GM21381 (cell line): Measurements from ENCODE around the gene DOCK2.
"Not testable (repeated sequence)": the region's sequence is repeated elsewhere in the genome, so short reads cannot be mapped to it uniquely, and the experiment has no call there.

ENCODE experiments used
- ATAC-seq: cut with Tn5 transposase; IDR thresholded peaks from one replicate; pipeline ENCODE4 v1.9.1; 2021; ENCODE audit warnings: mild to moderate bottlenecking, moderate library complexity; ENCODE audit not compliant: unreplicated experiment

Gene DOCK2

DNA sequence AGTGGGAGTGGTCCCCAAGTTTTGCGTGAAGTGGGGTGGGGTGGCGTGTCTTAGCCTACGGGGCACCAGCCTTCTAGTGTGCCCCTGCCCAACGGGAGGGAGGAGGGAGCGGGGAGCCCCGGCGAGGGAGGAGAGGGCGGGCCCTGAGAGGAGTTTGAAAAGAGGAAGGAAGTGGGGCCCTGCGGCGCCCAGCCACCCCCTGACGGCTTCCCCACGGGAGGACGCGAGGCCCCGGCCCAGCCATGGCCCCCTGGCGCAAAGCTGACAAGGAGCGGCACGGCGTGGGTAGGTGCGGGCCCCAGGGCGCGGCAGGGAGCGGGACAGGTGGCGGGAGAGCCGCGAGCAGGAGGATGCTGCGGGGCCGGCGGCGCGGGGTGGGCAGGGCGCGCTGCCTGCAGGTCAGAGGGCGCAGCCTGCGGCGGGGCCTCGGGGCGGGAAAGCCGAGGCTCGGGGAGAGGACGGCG, at the start of gene DOCK2:
Gene DOCK2 (plus strand): TSS at position 191 of the 464 bp plus-strand sequence. CDS start 52 bp downstream, at position 243.
- ATAC-seq = peak; percentile 92

- no peak for ATAC-seq
Observed at GRCh38 chr5:169590602-169591001, 46.5 kb upstream of the DOCK2 start.

GRCh38 chr5:169591636-169592035, 45.4 kb upstream of the DOCK2 start:
- ATAC-seq = no peak

- no peak for ATAC-seq
Observed at GRCh38 chr5:169592937-169593650, 44.0 kb upstream of the DOCK2 start.

DNA sequence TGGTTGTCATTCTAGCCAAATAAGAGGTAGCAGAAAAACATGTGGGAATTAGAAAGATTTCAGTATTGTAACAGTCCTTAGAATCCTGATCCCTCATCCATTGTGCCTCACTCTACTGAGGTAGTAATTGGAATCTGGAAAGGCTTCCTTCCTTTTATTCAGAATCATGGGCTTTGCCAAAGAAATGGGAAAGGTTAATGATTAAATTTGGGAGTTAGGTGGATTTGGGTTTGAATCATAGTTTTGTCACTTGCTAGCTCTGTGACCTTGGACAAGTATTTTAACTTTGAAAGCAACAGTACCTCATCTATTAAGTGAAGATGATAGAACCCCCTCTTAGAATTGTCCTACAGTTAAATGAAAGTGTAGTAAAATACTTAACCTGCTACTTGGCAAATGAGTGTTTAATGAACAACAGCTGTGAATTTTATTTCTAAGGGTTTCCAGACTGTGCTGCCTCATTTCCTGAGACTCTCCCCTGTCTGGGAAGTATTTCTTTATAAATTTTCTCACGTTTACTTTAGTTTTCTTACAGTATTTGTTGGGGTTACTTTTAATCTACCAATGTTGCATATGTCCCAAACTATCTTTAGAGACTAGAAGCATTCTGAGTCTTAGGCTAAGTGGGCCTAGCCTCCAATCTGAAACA, 41.8 kb upstream of the DOCK2 start:
- no peak for ATAC-seq

DNA sequence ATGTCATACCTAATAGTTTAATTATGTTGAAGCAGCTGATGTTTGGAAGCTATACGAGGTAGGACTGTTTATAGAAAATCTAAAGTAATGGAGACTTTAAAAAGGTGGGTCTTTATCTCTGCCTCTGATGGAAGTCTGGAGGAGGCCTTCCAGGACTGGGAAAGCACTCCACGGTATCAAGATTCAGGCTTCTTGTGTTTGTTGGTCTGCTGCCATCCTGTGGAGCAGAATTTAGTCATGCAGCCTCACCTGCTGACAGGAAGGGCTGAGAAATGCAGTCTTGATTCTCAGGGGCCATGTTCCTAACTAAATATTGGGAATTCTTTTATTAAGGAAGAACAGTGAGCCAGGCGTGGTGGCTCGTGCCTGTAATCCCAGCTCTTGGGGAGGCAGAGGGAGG, 37.6 kb upstream of the DOCK2 start:
- ATAC-seq = no peak

- ATAC-seq = no peak
Observed at GRCh38 chr5:169602535-169602934, 34.5 kb upstream of the DOCK2 start.

- ATAC-seq = no peak
Observed at GRCh38 chr5:169606279-169606678, 30.8 kb upstream of the DOCK2 start.

GRCh38 chr5:169607882-169608281, 29.2 kb upstream of the DOCK2 start:
- ATAC-seq = no peak

GRCh38 chr5:169609716-169610115, 27.4 kb upstream of the DOCK2 start:
- ATAC-seq = no peak

GRCh38 chr5:169610606-169611005, 26.5 kb upstream of the DOCK2 start:
- no peak for ATAC-seq

DNA sequence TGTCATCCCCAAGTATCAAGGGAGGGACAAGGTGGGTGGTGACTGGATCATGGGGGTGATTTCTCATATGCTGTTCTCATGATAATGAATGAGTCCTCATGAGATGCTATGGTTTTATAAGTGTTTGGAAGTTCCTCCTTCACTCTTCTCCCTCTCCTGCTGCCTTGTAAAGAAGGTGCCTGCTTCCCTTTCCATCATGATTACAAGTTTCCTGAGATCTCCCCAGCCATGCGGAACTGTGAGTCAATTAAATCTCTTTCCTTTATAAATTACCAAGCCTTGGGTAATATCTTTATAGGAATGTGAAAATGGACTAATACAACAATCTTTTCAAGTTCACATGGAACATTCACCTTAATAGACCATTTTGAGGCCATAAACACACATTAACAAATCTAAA, 21.5 kb upstream of the DOCK2 start:
- no peak for ATAC-seq

- not testable (repeated sequence) for ATAC-seq
Observed at GRCh38 chr5:169624307-169624706, 12.8 kb upstream of the DOCK2 start.

DNA sequence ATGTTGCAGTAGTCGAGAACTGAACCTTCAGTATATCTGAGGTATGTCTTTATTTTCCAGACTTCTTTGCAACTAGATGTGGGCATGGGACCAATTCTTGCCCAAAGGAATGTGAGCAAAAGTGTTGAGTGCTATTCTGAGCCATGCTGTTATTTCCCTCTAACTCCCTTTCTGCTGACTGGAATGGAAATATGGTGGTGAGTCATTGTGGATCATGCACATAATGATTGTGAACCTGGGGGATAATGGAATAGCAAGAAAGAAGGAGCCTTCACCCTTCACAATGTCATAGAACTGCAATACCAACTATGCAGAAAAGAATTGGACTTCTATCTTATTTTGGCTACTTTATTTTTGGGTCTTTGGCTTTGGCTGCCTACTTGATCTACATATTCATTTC, 10.3 kb upstream of the DOCK2 start:
- ATAC-seq = no peak

DNA sequence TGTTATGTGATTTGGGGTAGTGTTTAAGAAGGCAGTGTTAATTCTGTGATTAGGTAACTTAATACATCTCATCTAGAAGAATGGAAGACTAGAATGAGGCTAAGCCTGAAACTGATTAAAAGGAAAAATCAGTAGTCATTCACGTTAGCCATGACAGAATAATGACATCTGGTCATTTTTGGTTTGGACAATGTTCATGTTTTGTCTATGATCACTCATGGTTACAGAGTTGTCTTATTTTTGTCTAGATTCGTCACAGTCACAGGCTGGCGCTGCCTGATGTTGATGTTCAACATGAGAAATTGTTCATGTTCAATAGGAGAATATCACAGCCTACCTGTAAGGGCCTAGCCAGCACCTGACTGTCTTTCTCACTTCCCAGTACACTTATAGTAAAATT, 9.5 kb upstream of the DOCK2 start:
- ATAC-seq = no peak

DNA sequence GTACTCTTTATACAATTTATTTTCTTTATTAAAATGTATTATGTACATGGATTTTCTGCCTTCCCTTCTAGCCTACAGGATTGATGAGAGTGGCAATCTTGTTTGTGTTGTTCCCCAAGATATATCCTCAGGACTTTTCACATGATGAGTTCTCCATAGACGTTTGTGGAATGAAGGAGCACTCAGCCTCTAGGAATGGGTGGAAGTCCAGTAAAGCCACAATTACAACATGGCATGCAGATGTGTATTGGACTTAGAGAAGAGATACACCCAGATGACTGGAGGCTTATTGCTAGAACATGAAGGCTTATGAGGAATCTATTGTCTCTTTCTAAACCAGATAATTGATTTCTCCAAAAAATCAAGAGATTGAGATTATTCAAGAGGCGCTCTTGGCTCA, 8.2 kb upstream of the DOCK2 start:
- no peak for ATAC-seq

- ATAC-seq = no peak
Observed at GRCh38 chr5:169629847-169630548, 7.1 kb upstream of the DOCK2 start.

DNA sequence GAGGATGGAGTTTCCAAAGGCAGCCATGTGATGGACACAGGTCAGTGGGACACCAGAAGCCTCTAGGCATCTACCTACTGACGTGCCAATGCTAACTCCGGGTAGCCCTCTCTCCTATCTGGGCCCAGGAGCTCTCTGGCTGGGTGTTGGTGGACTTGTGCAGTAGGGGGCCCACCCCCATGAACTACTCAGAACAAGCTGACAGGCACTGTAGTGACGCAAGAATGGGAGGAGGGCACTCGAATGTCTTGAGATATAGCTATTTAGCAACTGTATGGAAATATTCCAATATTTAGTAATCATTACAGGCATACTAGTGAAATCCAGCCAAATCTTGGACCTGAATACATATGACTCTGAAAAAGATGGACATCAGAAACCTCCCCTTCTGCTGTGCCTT, 5.7 kb upstream of the DOCK2 start:
- ATAC-seq = no peak

DNA sequence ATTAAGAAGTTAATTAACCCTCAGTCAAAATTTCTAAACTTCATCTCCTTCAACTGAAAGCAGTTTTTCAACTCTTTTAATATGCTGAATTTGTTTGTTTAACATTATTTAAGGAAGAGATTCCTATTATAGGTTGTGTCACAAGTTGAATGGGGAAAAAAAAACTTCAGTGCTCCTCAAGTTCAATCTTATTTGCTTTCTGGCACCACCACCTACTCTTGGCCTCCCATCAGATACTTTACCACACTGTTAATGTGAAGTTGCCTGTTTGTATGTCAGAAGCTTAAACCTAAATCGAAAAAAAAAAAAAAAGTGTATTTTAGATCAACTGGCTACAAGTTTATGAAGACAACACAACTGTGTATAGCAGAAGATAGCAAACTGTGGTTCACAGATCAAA, 4.1 kb upstream of the DOCK2 start:
- no peak for ATAC-seq

DNA sequence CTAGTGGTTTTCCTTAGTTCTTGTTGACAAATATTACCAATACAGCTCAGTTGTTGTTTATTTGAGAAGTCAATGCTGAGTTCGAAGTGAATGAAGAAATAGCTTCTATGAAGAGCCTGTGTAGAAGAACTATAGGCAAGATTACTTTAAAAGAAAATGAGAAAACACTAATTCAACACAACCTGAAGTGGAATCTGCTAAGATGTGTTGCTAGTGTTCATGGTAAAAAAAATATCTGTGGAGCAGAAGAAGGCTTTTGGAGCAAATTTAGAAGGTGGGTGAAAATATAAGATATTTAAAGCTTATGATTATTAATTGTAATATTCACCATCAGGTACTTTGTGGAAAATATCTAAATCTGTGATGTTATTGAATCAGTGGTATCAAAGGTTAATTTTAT, 2.5 kb upstream of the DOCK2 start:
- ATAC-seq = no peak

GRCh38 chr5:169635936-169636335, 1.1 kb upstream of the DOCK2 start:
- no peak for ATAC-seq

GRCh38 chr5:169636477-169637084, 494 bp upstream of the DOCK2 start:
- no peak for ATAC-seq
